ENCODE measurements around the gene SMAGP. TPM values are rescaled to one million over a fixed set of nuclear protein-coding genes. Genes with fewer than 3 reads are reported as not detected.

The SMAGP gene
- total RNA-seq, 4 donors from 2014 or later = 3.0 to 10.5 (median 4.8) TPM

DNA sequence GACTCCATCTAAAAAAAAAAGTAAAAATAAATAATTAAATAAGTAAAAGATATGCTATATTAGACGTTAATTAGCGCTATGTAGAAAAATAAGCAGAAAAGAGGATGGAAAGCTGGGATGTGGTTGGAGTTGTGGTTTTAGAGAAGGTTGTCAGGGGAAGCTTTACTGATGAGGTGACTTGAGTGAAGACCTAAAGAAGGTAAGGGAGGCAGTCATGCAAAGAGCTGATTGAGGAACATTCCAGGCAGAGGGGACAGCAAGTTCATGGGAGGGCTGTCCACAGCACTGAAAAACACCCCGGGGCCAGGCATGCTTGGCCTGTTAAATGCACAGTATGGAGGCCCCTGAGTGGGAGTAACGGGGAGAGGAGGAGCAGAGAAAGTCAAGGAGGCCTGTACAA lies 15.7 kb downstream of the SMAGP start:
- DNase-seq = no peak
- no peaks in the 10 kb centered on the region for H3K4me1 ChIP-seq
- H3K27me3 ChIP-seq = no peaks in the 10 kb centered on the region
- H3K9me3 ChIP-seq = no peaks in the 10 kb centered on the region
- no peak overlapping the region for H3K4me3 ChIP-seq (replicated peaks in 1 of 3)
- WGBS, 2 donors = 79 to 80% methylated on average over 4 of the region's 4 CpGs
- no peak for TF ChIP-seq POLR2A (IDR thresholded peaks at IDR 0.05)
- TF ChIP-seq, protein P1, sequence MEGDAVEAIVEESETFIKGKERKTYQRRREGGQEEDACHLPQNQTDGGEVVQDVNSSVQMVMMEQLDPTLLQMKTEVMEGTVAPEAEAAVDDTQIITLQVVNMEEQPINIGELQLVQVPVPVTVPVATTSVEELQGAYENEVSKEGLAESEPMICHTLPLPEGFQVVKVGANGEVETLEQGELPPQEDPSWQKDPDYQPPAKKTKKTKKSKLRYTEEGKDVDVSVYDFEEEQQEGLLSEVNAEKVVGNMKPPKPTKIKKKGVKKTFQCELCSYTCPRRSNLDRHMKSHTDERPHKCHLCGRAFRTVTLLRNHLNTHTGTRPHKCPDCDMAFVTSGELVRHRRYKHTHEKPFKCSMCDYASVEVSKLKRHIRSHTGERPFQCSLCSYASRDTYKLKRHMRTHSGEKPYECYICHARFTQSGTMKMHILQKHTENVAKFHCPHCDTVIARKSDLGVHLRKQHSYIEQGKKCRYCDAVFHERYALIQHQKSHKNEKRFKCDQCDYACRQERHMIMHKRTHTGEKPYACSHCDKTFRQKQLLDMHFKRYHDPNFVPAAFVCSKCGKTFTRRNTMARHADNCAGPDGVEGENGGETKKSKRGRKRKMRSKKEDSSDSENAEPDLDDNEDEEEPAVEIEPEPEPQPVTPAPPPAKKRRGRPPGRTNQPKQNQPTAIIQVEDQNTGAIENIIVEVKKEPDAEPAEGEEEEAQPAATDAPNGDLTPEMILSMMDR (IDR thresholded peaks at IDR 0.05) = no peak
- no peak overlapping the region for H3K27ac ChIP-seq
- no peaks in the 10 kb centered on the region for H3K36me3 ChIP-seq
- intact Hi-C loops (cut with DNase I) = no loop called here

DNA sequence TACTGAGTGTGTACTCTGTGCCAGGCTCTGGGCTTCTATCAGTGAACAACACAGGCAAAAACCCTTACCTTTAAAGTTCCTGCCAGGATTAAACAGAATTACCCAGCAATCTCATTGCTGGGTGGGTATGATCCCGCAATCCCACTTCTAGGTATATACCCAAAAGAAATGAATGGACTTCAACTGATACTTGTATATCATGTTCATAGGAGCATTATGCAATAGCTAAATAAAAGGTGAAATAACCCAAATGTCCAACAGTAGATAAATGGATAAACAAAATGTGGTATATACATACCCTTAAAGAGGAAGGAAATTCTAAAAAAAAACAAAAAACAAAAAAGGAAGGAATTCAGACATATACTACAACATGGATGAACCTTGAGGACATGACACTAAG lies 16.9 kb downstream of the SMAGP start:
- no peak overlapping the region for H3K27ac ChIP-seq
- intact Hi-C loops (cut with DNase I) = no loop called here
- no peak for DNase-seq
- WGBS, 2 donors = 97 to 100% methylated on average over 1 of the region's 1 CpG
- H3K9me3 ChIP-seq = no peaks in the 10 kb centered on the region
- H3K4me3 ChIP-seq (replicated peaks in 1 of 3) = no peak overlapping the region
- no peaks in the 10 kb centered on the region for H3K36me3 ChIP-seq
- no peaks in the 10 kb centered on the region for H3K4me1 ChIP-seq
- no peaks in the 10 kb centered on the region for H3K27me3 ChIP-seq
- TF ChIP-seq POLR2A (IDR thresholded peaks at IDR 0.05) = no peak
- TF ChIP-seq, protein P1 (IDR thresholded peaks at IDR 0.05) = no peak

DNA sequence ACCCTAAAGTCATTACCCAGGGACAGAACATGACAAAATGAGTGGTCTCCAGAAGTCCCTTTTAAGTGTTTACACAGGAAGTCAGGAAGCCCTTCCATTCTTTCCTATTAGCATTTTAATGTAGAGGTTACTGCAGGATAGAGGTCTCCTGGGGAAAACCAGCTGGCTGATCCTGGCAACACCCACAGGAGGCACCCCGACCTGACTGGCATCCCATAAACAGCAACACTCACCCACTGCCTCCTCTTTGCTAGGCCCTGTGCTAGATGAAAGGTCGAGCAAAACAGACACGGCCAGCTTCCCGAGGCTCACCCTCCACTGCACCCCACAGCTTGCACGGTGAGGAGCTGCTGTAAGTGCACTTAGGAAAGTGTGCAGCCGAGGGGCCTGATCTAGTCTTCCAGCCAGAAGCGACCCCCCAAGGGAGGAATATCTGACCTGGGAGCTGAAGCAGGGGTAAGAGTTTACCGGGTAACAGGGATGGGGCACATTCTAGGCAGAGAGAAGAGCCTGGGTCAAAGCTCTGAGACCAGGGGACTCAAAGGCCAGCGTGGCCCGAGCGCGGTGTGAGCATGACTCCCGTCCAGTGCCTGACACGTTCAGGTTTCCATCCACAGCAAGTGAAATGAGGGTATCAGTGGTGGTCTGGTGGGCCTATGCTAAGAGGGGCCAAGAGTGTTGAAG lies 22.6 kb downstream of the SMAGP start:
- H3K4me3 ChIP-seq (replicated peaks in 1 of 3) = no peak overlapping the region
- intact Hi-C loops (cut with DNase I) = loop anchor here (10.0 kb wide), 1 partner anchor 203 kb away; the partner anchor contains the start of gene LETMD1
- peaks cover 11 to 13% of the 10 kb centered on the region in 2 donors for H3K4me1 ChIP-seq
- no peaks in the 10 kb centered on the region for H3K9me3 ChIP-seq
- no peaks in the 10 kb centered on the region for H3K27me3 ChIP-seq
- H3K36me3 ChIP-seq = peaks cover 0 to 17% of the 10 kb centered on the region in 2 donors
- DNase-seq = no peak
- WGBS, 2 donors = 52 to 63% methylated on average over 12 to 14 of the region's 14 CpGs
- TF ChIP-seq, protein P1 (IDR thresholded peaks at IDR 0.05) = no peak
- TF ChIP-seq POLR2A (IDR thresholded peaks at IDR 0.05) = no peak
- peak overlapping the region in 1 of 3 donors; percentile 27 for H3K27ac ChIP-seq

DNA sequence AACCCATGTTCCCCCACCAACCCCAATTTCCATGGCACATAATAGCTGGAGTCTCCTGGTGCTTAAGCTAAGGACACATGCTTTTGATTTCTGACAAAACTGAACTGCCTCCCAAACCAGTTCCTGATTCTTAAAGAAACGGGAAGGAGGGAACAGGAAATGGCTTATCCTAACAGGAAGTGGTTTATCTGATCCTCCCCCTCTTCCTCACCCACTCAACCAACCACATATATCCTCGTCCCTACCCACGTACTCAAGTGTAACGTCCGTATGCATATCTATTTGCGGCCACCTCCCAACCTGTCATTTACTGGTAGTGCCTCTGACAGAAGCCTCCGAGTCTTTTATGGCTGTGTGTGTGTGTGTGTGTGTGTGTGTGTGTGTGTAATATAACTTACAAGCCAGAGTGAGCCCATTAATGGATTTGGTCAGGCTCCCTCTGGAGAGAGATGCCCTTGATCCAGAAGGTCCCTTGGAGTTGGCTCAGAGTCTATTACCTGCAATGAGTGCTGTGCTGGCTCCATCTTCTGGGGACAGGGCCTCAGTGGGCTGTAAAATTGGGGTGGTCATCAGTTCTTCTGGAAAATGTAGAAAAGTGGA lies 23.9 kb downstream of the SMAGP start:
- Histone ChIP-seq H3K9me3 (no peaks in the 10 kb centered on the region), H3K27me3 (no peaks in the 10 kb centered on the region), H3K4me3 (replicated peaks in 1 of 3) (no peak overlapping the region), H3K27ac (peak overlapping the region in 1 of 3 donors; percentile 12), H3K4me1 (peaks cover 11 to 13% of the 10 kb centered on the region in 2 donors), H3K36me3 (peaks cover 13 to 30% of the 10 kb centered on the region in 2 donors)
- no peak for DNase-seq
- intact Hi-C loops (cut with DNase I) = loop anchor here (10.0 kb wide), 1 partner anchor 202 kb away; the partner anchor contains the start of gene LETMD1
- WGBS, 2 donors = 57 to 64% methylated on average over 7 of the region's 7 CpGs
- TF ChIP-seq, protein P1 (IDR thresholded peaks at IDR 0.05) = peak in 1 of 6 experiments; percentile 18
- no peak for TF ChIP-seq POLR2A (IDR thresholded peaks at IDR 0.05)

Measured in thyroid gland (tissue), 4 donors.